Measurements from ENCODE around the gene STIMATE.
A peak's percentile ranks its signal among the peaks of the same experiment; 100 is the strongest.

The STIMATE gene

GRCh38 chr3:52897130-52898122 is at the start of gene STIMATE:
TSS of gene STIMATE (minus strand) at chr3:52897548. CDS start at chr3:52897450, 98 bp downstream.
- peak; percentile 21 for DNase-seq

- DNase-seq: no peak
Measured at GRCh38 chr3:52939600-52939999, 42.3 kb upstream of the STIMATE start.

GRCh38 chr3:52934630-52935530 is 37.5 kb upstream of the STIMATE start:
- DNase-seq: peak; percentile 1

- no peak for DNase-seq
Measured at GRCh38 chr3:52931889-52932288, 34.5 kb upstream of the STIMATE start.

- DNase-seq: no peak
Measured at GRCh38 chr3:52931328-52931727, 34.0 kb upstream of the STIMATE start.

- no peak for DNase-seq
Measured at GRCh38 chr3:52930748-52931147, 33.4 kb upstream of the STIMATE start.

- no peak for DNase-seq
Measured at GRCh38 chr3:52926554-52926953, 29.2 kb upstream of the STIMATE start.

- no peak for DNase-seq
Measured at GRCh38 chr3:52925405-52926313, 28.3 kb upstream of the STIMATE start.

- no peak for DNase-seq
Measured at GRCh38 chr3:52923963-52924362, 26.6 kb upstream of the STIMATE start.

- DNase-seq: no peak
Measured at GRCh38 chr3:52920841-52921240, 23.5 kb upstream of the STIMATE start.

- DNase-seq: no peak
Measured at GRCh38 chr3:52917044-52917443, 19.7 kb upstream of the STIMATE start.

GRCh38 chr3:52915294-52915693 is 17.9 kb upstream of the STIMATE start:
- DNase-seq: no peak

- DNase-seq: no peak
Measured at GRCh38 chr3:52912885-52913731, 15.8 kb upstream of the STIMATE start.

- DNase-seq: no peak
Measured at GRCh38 chr3:52910823-52911222, 13.5 kb upstream of the STIMATE start.

- DNase-seq: no peak
Measured at GRCh38 chr3:52907497-52907896, 10.1 kb upstream of the STIMATE start.

- DNase-seq: no peak
Measured at GRCh38 chr3:52904552-52904951, 7.2 kb upstream of the STIMATE start.

GRCh38 chr3:52904000-52904399 is 6.7 kb upstream of the STIMATE start:
- no peak for DNase-seq

GRCh38 chr3:52896613-52897012 is 735 bp downstream of the STIMATE start:
- no peak for DNase-seq

- no peak for DNase-seq
Measured at GRCh38 chr3:52896151-52896550, 1.2 kb downstream of the STIMATE start.

- no peak for DNase-seq
Measured at GRCh38 chr3:52895418-52895817, 1.9 kb downstream of the STIMATE start.

- DNase-seq: no peak
Measured at GRCh38 chr3:52894756-52895155, 2.6 kb downstream of the STIMATE start.

Data from SHP77 treated with DMSO at 0.1 percent for 48 hours (cell line).